ENCODE data around the gene RHBDL1.

The RHBDL1 gene

GRCh38 chr16:721765-722540 is 46.5 kb downstream of the RHBDL1 start:
- DNase-seq: no peak

GRCh38 chr16:722835-723633 is 47.6 kb downstream of the RHBDL1 start:
- no peak for DNase-seq

GRCh38 chr16:723695-724094 is 48.2 kb downstream of the RHBDL1 start:
- no peak for DNase-seq

- no peak for DNase-seq
Observed at GRCh38 chr16:724188-725040, 48.9 kb downstream of the RHBDL1 start.

GRCh38 chr16:725041-725376 is 49.5 kb downstream of the RHBDL1 start:
- no peak for DNase-seq

GRCh38 chr16:725463-726187 is 50.2 kb downstream of the RHBDL1 start:
- DNase-seq: no peak

GRCh38 chr16:726188-726437 is 50.6 kb downstream of the RHBDL1 start:
- DNase-seq: no peak

GRCh38 chr16:726438-727290 is 51.2 kb downstream of the RHBDL1 start, which contains the start of the genes CCDC78 and HAGHL:
Gene CCDC78, minus strand, starts transcription at chr16:726443. Its CDS starts 76 bp downstream, at chr16:726367.
Gene HAGHL, plus strand, starts transcription at chr16:727106. Its CDS starts 404 bp downstream, at chr16:727510.
- DNase-seq: no peak

- no peak for DNase-seq
Observed at GRCh38 chr16:727291-727977, 52.0 kb downstream of the RHBDL1 start.
